Measurements from ENCODE around the gene SLFN5. TPM values are rescaled to one million over a fixed set of nuclear protein-coding genes. Genes with fewer than 3 reads are reported as not detected.
A peak's percentile ranks its signal among the peaks of the same experiment; 100 is the strongest.
"Not testable (repeated sequence)": the region's sequence is repeated elsewhere in the genome, so short reads cannot be mapped to it uniquely, and the experiment has no call there.

The SLFN5 gene
- polyA plus RNA-seq, 4 donors, result 2.4 to 5.8 (median 3.0) TPM

- no peak for FAIRE-seq
- Histone ChIP-seq H3K4me3 (ENCODE audit: low read depth in 1 of 3, low read length in 3 of 3) (no peak overlapping the region), H3K27ac (ENCODE audit: low read depth in 1 of 3, low read length in 2 of 3) (no peak overlapping the region), H3K27me3 (ENCODE audit: control insufficient read depth in 3 of 3, insufficient read depth in 3 of 3, low read length in 3 of 3) (no peaks in the 10 kb centered on the region), H3K4me1 (ENCODE audit: control insufficient read depth in 3 of 3, insufficient read depth in 2 of 3, low read depth in 1 of 3, low read length in 2 of 3) (no peaks in the 10 kb centered on the region), H3K9me3 (ENCODE audit: control insufficient read depth in 2 of 2, insufficient read depth in 1 of 2, low read depth in 1 of 2, low read length in 1 of 2) (no peaks in the 10 kb centered on the region), H3K36me3 (ENCODE audit: control insufficient read depth in 3 of 3, insufficient read depth in 2 of 3, low read depth in 1 of 3, low read length in 3 of 3) (peaks cover 0 to 18% (median 8%) of the 10 kb centered on the region in 3 donors)
- 90 to 94% (median 94%) methylated on average over 5 of the region's 5 CpGs for whole genome bisulfite sequencing, 3 donors
- DNase-seq, result no peak
These were observed 22.2 kb downstream of the SLFN5 start for GRCh38 chr17:35265071-35265470.

GRCh38 chr17:35265566-35266141 is 22.8 kb downstream of the SLFN5 start:
- peaks cover 0 to 3% (median 0%) of the 10 kb centered on the region in 3 donors for H3K27me3 ChIP-seq (ENCODE audit: control insufficient read depth in 3 of 3, insufficient read depth in 3 of 3, low read length in 3 of 3)
- 84 to 91% (median 88%) methylated on average over 11 of the region's 11 CpGs for WGBS, 3 donors
- DNase-seq (no peak), FAIRE-seq (no peak)
- peaks cover 0 to 2% of the 10 kb centered on the region in 2 donors for H3K9me3 ChIP-seq (ENCODE audit: control insufficient read depth in 2 of 2, insufficient read depth in 1 of 2, low read depth in 1 of 2, low read length in 1 of 2)
- H3K4me1 ChIP-seq (ENCODE audit: control insufficient read depth in 3 of 3, insufficient read depth in 2 of 3, low read depth in 1 of 3, low read length in 2 of 3), result no peaks in the 10 kb centered on the region
- no peak overlapping the region for H3K4me3 ChIP-seq (ENCODE audit: low read depth in 1 of 3, low read length in 3 of 3)
- H3K27ac ChIP-seq (ENCODE audit: low read depth in 1 of 3, low read length in 2 of 3), result no peak overlapping the region
- peaks cover 0 to 18% (median 8%) of the 10 kb centered on the region in 3 donors for H3K36me3 ChIP-seq (ENCODE audit: control insufficient read depth in 3 of 3, insufficient read depth in 2 of 3, low read depth in 1 of 3, low read length in 3 of 3)

GRCh38 chr17:35274167-35275066 is 31.5 kb downstream of the SLFN5 start:
- peak in 1 of 2 donors; percentile 80 for DNase-seq
- H3K36me3 ChIP-seq (ENCODE audit: control insufficient read depth in 3 of 3, insufficient read depth in 2 of 3, low read depth in 1 of 3, low read length in 3 of 3); H3K27ac ChIP-seq (ENCODE audit: low read depth in 1 of 3, low read length in 2 of 3); H3K4me3 ChIP-seq (ENCODE audit: low read depth in 1 of 3, low read length in 3 of 3); FAIRE-seq; H3K9me3 ChIP-seq (ENCODE audit: control insufficient read depth in 2 of 2, insufficient read depth in 1 of 2, low read depth in 1 of 2, low read length in 1 of 2); H3K4me1 ChIP-seq (ENCODE audit: control insufficient read depth in 3 of 3, insufficient read depth in 2 of 3, low read depth in 1 of 3, low read length in 2 of 3); H3K27me3 ChIP-seq (ENCODE audit: control insufficient read depth in 3 of 3, insufficient read depth in 3 of 3, low read length in 3 of 3): not testable (repeated sequence)
- 24 to 58% (median 34%) methylated on average over 13 of the region's 13 CpGs for whole genome bisulfite sequencing, 3 donors

- DNase-seq; FAIRE-seq; H3K36me3 ChIP-seq (ENCODE audit: control insufficient read depth in 3 of 3, insufficient read depth in 2 of 3, low read depth in 1 of 3, low read length in 3 of 3); H3K27me3 ChIP-seq (ENCODE audit: control insufficient read depth in 3 of 3, insufficient read depth in 3 of 3, low read length in 3 of 3); H3K4me1 ChIP-seq (ENCODE audit: control insufficient read depth in 3 of 3, insufficient read depth in 2 of 3, low read depth in 1 of 3, low read length in 2 of 3); H3K4me3 ChIP-seq (ENCODE audit: low read depth in 1 of 3, low read length in 3 of 3); H3K27ac ChIP-seq (ENCODE audit: low read depth in 1 of 3, low read length in 2 of 3); H3K9me3 ChIP-seq (ENCODE audit: control insufficient read depth in 2 of 2, insufficient read depth in 1 of 2, low read depth in 1 of 2, low read length in 1 of 2): not testable (repeated sequence)
- WGBS, 3 donors, result 73 to 83% (median 76%) methylated on average over 6 of the region's 6 CpGs
These were observed 35.6 kb downstream of the SLFN5 start for GRCh38 chr17:35278454-35278853.

- not testable (repeated sequence) for H3K27ac ChIP-seq (ENCODE audit: low read depth in 1 of 3, low read length in 2 of 3); H3K4me3 ChIP-seq (ENCODE audit: low read depth in 1 of 3, low read length in 3 of 3); H3K27me3 ChIP-seq (ENCODE audit: control insufficient read depth in 3 of 3, insufficient read depth in 3 of 3, low read length in 3 of 3); H3K36me3 ChIP-seq (ENCODE audit: control insufficient read depth in 3 of 3, insufficient read depth in 2 of 3, low read depth in 1 of 3, low read length in 3 of 3); FAIRE-seq; H3K9me3 ChIP-seq (ENCODE audit: control insufficient read depth in 2 of 2, insufficient read depth in 1 of 2, low read depth in 1 of 2, low read length in 1 of 2); DNase-seq; H3K4me1 ChIP-seq (ENCODE audit: control insufficient read depth in 3 of 3, insufficient read depth in 2 of 3, low read depth in 1 of 3, low read length in 2 of 3)
- WGBS, 3 donors, result 96 to 98% (median 98%) methylated on average over 18 to 29 of the region's 29 CpGs
These were observed 36.0 kb downstream of the SLFN5 start for GRCh38 chr17:35278876-35279275.

- no peak for FAIRE-seq
- H3K4me1 ChIP-seq (ENCODE audit: control insufficient read depth in 3 of 3, insufficient read depth in 2 of 3, low read depth in 1 of 3, low read length in 2 of 3), result no peaks in the 10 kb centered on the region
- H3K27ac ChIP-seq (ENCODE audit: low read depth in 1 of 3, low read length in 2 of 3), result no peak overlapping the region
These were observed 40.9 kb downstream of the SLFN5 start for GRCh38 chr17:35283767-35284166.

GRCh38 chr17:35284955-35285354 is 42.1 kb downstream of the SLFN5 start:
- Histone ChIP-seq H3K4me3 (ENCODE audit: low read depth in 1 of 3, low read length in 3 of 3) (no peak overlapping the region), H3K9me3 (ENCODE audit: control insufficient read depth in 2 of 2, insufficient read depth in 1 of 2, low read depth in 1 of 2, low read length in 1 of 2) (no peaks in the 10 kb centered on the region), H3K4me1 (ENCODE audit: control insufficient read depth in 3 of 3, insufficient read depth in 2 of 3, low read depth in 1 of 3, low read length in 2 of 3) (no peaks in the 10 kb centered on the region), H3K27ac (ENCODE audit: low read depth in 1 of 3, low read length in 2 of 3) (no peak overlapping the region), H3K36me3 (ENCODE audit: control insufficient read depth in 3 of 3, insufficient read depth in 2 of 3, low read depth in 1 of 3, low read length in 3 of 3) (no peaks in the 10 kb centered on the region), H3K27me3 (ENCODE audit: control insufficient read depth in 3 of 3, insufficient read depth in 3 of 3, low read length in 3 of 3) (peaks cover 0 to 2% (median 0%) of the 10 kb centered on the region in 3 donors)
- no peak for DNase-seq
- 81 to 83% (median 82%) methylated on average over 2 of the region's 2 CpGs for WGBS, 3 donors
- no peak for FAIRE-seq

More at GRCh38 chr17:35283767-35284166, 40.9 kb downstream of the SLFN5 start:
- H3K4me3 ChIP-seq (ENCODE audit: low read depth in 1 of 3, low read length in 3 of 3), result no peak overlapping the region
- H3K27me3 ChIP-seq (ENCODE audit: control insufficient read depth in 3 of 3, insufficient read depth in 3 of 3, low read length in 3 of 3), result peaks cover 0 to 2% (median 0%) of the 10 kb centered on the region in 3 donors
- H3K9me3 ChIP-seq (ENCODE audit: control insufficient read depth in 2 of 2, insufficient read depth in 1 of 2, low read depth in 1 of 2, low read length in 1 of 2), result no peaks in the 10 kb centered on the region
- DNase-seq, result no peak
- no peaks in the 10 kb centered on the region for H3K36me3 ChIP-seq (ENCODE audit: control insufficient read depth in 3 of 3, insufficient read depth in 2 of 3, low read depth in 1 of 3, low read length in 3 of 3)

GRCh38 chr17:35286120-35286781 is 43.4 kb downstream of the SLFN5 start:
- FAIRE-seq, result no peak
- peak in 1 of 2 donors; percentile 7 for DNase-seq
- Histone ChIP-seq H3K9me3 (ENCODE audit: control insufficient read depth in 2 of 2, insufficient read depth in 1 of 2, low read depth in 1 of 2, low read length in 1 of 2) (no peaks in the 10 kb centered on the region), H3K4me1 (ENCODE audit: control insufficient read depth in 3 of 3, insufficient read depth in 2 of 3, low read depth in 1 of 3, low read length in 2 of 3) (no peaks in the 10 kb centered on the region), H3K36me3 (ENCODE audit: control insufficient read depth in 3 of 3, insufficient read depth in 2 of 3, low read depth in 1 of 3, low read length in 3 of 3) (no peaks in the 10 kb centered on the region), H3K27ac (ENCODE audit: low read depth in 1 of 3, low read length in 2 of 3) (no peak overlapping the region), H3K27me3 (ENCODE audit: control insufficient read depth in 3 of 3, insufficient read depth in 3 of 3, low read length in 3 of 3) (peaks cover 0 to 2% (median 0%) of the 10 kb centered on the region in 3 donors), H3K4me3 (ENCODE audit: low read depth in 1 of 3, low read length in 3 of 3) (no peak overlapping the region)
- WGBS, 3 donors, result 12 to 42% (median 33%) methylated on average over 2 of the region's 2 CpGs

Data from small intestine (tissue), 7 donors.